Measurements from ENCODE around the gene POMGNT1. TPM values are rescaled to one million over a fixed set of nuclear protein-coding genes. Genes with fewer than 3 reads are reported as not detected.
A peak's percentile ranks its signal among the peaks of the same experiment; 100 is the strongest.

The POMGNT1 gene
- total and polyA plus RNA-seq, 2 of the 8 experiments (the other 6 are each of a cell fraction or from before 2014, with no cell fraction given) = 28.0 to 40.3 TPM

DNA sequence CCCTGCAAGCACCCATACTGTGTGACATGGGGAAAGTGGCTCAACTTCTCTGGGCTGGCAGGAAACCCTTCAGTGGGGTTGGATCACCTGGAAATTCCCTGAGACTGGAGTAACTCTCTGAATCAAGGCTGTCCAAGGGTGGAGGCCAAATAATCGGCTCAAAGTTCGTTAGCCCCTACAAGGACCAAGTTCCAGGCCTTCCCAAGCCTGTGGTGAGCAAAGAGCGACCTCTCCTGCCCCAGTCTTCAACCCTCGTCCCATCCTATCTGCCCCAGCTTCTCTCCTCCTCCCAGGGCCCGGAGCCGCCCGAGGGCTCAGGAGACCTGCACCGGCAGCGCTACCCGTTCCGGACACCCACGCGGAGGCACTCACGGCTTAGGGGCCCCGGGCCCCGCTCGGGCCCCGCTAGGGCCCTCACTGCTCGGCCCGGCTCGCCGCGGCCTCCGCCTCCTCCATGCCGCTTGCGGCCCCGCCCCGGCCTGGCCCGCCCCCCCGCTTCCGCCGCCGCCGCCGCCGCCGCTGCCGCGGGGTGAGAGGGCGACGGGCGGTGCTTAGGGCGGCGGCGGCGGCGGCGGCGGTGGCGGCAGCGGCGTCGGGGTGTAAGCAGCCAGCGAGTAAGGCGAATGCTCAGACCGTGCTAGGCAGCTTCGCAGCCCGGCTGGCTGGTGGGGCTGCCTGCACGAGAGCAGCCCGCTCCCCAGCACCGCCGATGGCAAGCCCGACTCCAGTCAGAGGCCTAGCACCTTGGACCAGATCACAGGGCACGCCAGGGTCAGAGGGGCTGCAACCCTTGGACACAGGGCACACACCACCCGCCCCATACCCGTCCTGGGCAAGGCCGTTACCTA lies at the start of gene POMGNT1 (continued):
- TF ChIP-seq JUND (IDR thresholded peaks at IDR 0.05; ENCODE audit: low read length) (no peak), CHD1 (IDR thresholded peaks at IDR 0.05; ENCODE audit: low read depth, low read length) (no peak), ZNF274 (IDR thresholded peaks at IDR 0.05; ENCODE audit: borderline replicate concordance, extremely low read depth, low read length) (no peak), POLR2AphosphoS5 (IDR thresholded peaks at IDR 0.05; ENCODE audit: low read depth, low read length) (no peak; the same call in 1 of the 2 replicates), KDM5A (IDR thresholded peaks at IDR 0.05; ENCODE audit: low read length) (no peak), CREB1 (IDR thresholded peaks at IDR 0.05) (no peak), RBBP5 (IDR thresholded peaks at IDR 0.05; ENCODE audit: borderline replicate concordance, low read depth, low read length) (no peak; the same call in 1 of the 2 replicates), CBX8 (IDR thresholded peaks at IDR 0.05; ENCODE audit: borderline replicate concordance, low read depth, low read length) (no peak), SIX5 (IDR thresholded peaks at IDR 0.05; ENCODE audit: low read depth, low read length) (no peak), BACH1 (IDR thresholded peaks at IDR 0.05; ENCODE audit: low read length) (no peak), MAFK (IDR thresholded peaks at IDR 0.05; ENCODE audit: low read depth, low read length) (no peak), EP300 (IDR thresholded peaks at IDR 0.05; ENCODE audit: borderline replicate concordance in 1 of 2, low read depth in 2 of 2, low read length in 2 of 2) (0 out of 3 replicates have a peak, but pooled peaks of 1 of the 2 experiments have one; percentile 25), SIRT6 (IDR thresholded peaks at IDR 0.05; ENCODE audit: low read length) (no peak), GABPA (IDR thresholded peaks at IDR 0.05; ENCODE audit: borderline replicate concordance, insufficient read depth, low read length) (no peak), JUN (IDR thresholded peaks at IDR 0.05; ENCODE audit: low read depth, low read length) (no peak), POU5F1 (IDR thresholded peaks at IDR 0.05; ENCODE audit: low read depth, low read length) (no peak), RFX5 (IDR thresholded peaks at IDR 0.05; ENCODE audit: borderline replicate concordance, low read depth, low read length) (no peak), MAX (IDR thresholded peaks at IDR 0.05) (0 out of 2 replicates have a peak, but pooled peaks have one; percentile 21), RXRA (IDR thresholded peaks at IDR 0.05; ENCODE audit: insufficient read depth, low read depth, low read length) (no peak), TAF7 (optimal IDR thresholded peaks at IDR 0.05; ENCODE audit: borderline replicate concordance, low read depth, low read length) (no peak), POLR2A (IDR thresholded peaks at IDR 0.05; ENCODE audit: control extremely low read depth in 1 of 2, low read depth in 2 of 2, low read length in 2 of 2) (peak in 1 of 2 experiments; percentile 74; a peak in 2 of 3 replicates), SIN3A (conservative IDR thresholded peaks at IDR 0.05 in 1 of 2, IDR thresholded peaks at IDR 0.05 in 1 of 2; ENCODE audit: low read depth in 1 of 2, low read length in 2 of 2) (no peak), SUZ12 (IDR thresholded peaks at IDR 0.05; ENCODE audit: low read length) (no peak)
- TF ChIP-seq, protein P1, sequence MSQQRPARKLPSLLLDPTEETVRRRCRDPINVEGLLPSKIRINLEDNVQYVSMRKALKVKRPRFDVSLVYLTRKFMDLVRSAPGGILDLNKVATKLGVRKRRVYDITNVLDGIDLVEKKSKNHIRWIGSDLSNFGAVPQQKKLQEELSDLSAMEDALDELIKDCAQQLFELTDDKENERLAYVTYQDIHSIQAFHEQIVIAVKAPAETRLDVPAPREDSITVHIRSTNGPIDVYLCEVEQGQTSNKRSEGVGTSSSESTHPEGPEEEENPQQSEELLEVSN (IDR thresholded peaks at IDR 0.05) = 0 out of 2 replicates have a peak, but pooled peaks have one; percentile 35
